Endothelial cell of umbilical vein (primary cell): ENCODE data around the gene CMTM2. TPM values are rescaled to one million over a fixed set of nuclear protein-coding genes. Genes with fewer than 3 reads are reported as not detected.

Experiments used
- BruUV-seq: library from RNA; stranded (reverse); fragments of 400-500 nt; replicated peaks from 2 replicates; lab custom pipeline; 2021; lab: Mats Ljungman, UMichigan
- CTCF ChIA-PET: fragments of 300-600, 350-600 bp; sonication (Branson Sonifier 250); formaldehyde crosslinking; loops from one replicate; lab custom pipeline; 2021; ENCODE audit warnings: antibody characterized with exemption, inconsistent platforms; lab: Charles Lee
- POLR2A ChIA-PET: fragments of 300-600, 350-600 bp; sonication (Branson Sonifier 250); formaldehyde crosslinking; loops from one replicate; lab custom pipeline; 2021; ENCODE audit warnings: antibody characterized with exemption, inconsistent platforms; lab: Charles Lee
- DNase-seq: peaks from one replicate; pipeline ENCODE4 v3.0.0-alpha.2; 2011; ENCODE audit warnings: low read depth, low spot score
- FAIRE-seq: peaks from 2 replicates; lab custom pipeline; 2011; peaks lifted over from hg19 to GRCh38; lab: Jason Lieb, UNC
- H2AFZ ChIP-seq: 2 replicates; pipeline ENCODE4 v1.6.0; 2012; ENCODE audit warnings: low read depth, low read length, control low read depth, inconsistent platforms
- H3K27ac ChIP-seq: 2 replicates; pipeline ENCODE4 v1.5.1; 2011; ENCODE audit warnings: low read depth, mild to moderate bottlenecking, control low read depth, low read length, moderate library complexity; ENCODE audit not compliant: insufficient read depth
- H3K27me3 ChIP-seq, 2 experiments: 2 replicates each; pipeline versions ENCODE4 v1.6.0 to v1.6.1; 2011; ENCODE audit warnings: low read length in 2 of 2, mixed read lengths in 1 of 2; ENCODE audit not compliant: control insufficient read depth in 2 of 2, insufficient read depth in 2 of 2
- H3K36me3 ChIP-seq, 2 experiments: 2 replicates in 1 of 2; 3 replicates in 1 of 2; pipeline ENCODE4 v1.5.1; 2011; ENCODE audit warnings: low read length in 2 of 2, mild to moderate bottlenecking in 1 of 2, moderate library complexity in 1 of 2; ENCODE audit not compliant: control insufficient read depth in 2 of 2, insufficient read depth in 2 of 2; ENCODE audit errors: extremely low read depth in 1 of 2
- H3K4me1 ChIP-seq: 3 replicates; pipeline ENCODE4 v1.5.1; 2011; ENCODE audit warnings: mild to moderate bottlenecking, low read length; ENCODE audit not compliant: control insufficient read depth, insufficient read depth; ENCODE audit errors: extremely low read depth
- H3K4me2 ChIP-seq: 2 replicates; pipeline ENCODE4 v1.6.1; 2011; ENCODE audit warnings: low read length, control low read depth, mixed read lengths; ENCODE audit not compliant: insufficient read depth
- H3K4me3 ChIP-seq, 3 experiments: fragments of 200-600 bp in 1 of 3; sonication (generic), shearing (Covaris generic) in 1 of 3; replicated peaks in 1 of 3; 2 replicates each; pipeline ENCODE4 v1.5.1; 2011 to 2016; ENCODE audit warnings: control low read depth in 3 of 3, low read length in 3 of 3, mild to moderate bottlenecking in 2 of 3, inconsistent platforms in 1 of 3, low read depth in 1 of 3, moderate library complexity in 1 of 3; ENCODE audit not compliant: insufficient read depth in 1 of 3
- H3K79me2 ChIP-seq: 2 replicates; pipeline ENCODE4 v1.6.0; 2012; ENCODE audit warnings: low read length, inconsistent platforms; ENCODE audit not compliant: control insufficient read depth, insufficient read depth
- H3K9ac ChIP-seq: replicated peaks from 2 replicates; pipeline ENCODE3; 2011; ENCODE audit warnings: low read length, control low read depth; ENCODE audit not compliant: insufficient read depth; ENCODE audit errors: extremely low read depth
- H3K9me1 ChIP-seq: replicated peaks from 3 replicates; pipeline ENCODE4 v1.6.0; 2011; ENCODE audit warnings: mild to moderate bottlenecking, low read length; ENCODE audit not compliant: control insufficient read depth, insufficient read depth; ENCODE audit errors: extremely low read depth
- H3K9me3 ChIP-seq: replicated peaks from 2 replicates; pipeline ENCODE4 v1.5.1; 2012; ENCODE audit warnings: low read length, inconsistent platforms; ENCODE audit not compliant: control insufficient read depth, insufficient read depth
- H4K20me1 ChIP-seq: replicated peaks from 2 replicates; pipeline ENCODE3; 2011; ENCODE audit warnings: mild to moderate bottlenecking, low read length; ENCODE audit not compliant: control insufficient read depth, insufficient read depth; ENCODE audit errors: extremely low read depth
- CTCF ChIP-seq, 2 donors: IDR thresholded peaks; 1 replicate in 1 of 2; 2 replicates in 1 of 2; pipeline ENCODE4 v1.5.1; 2011; ENCODE audit warnings: low read length in 2 of 2, mild to moderate bottlenecking in 2 of 2, moderate library complexity in 2 of 2, control low read depth in 1 of 2, inconsistent platforms in 1 of 2, low read depth in 1 of 2; ENCODE audit not compliant: insufficient read depth in 1 of 2; ENCODE audit errors: extremely low read depth in 1 of 2
- EZH2 ChIP-seq: IDR thresholded peaks from 2 replicates; pipeline ENCODE4 v1.6.1; 2012; ENCODE audit warnings: borderline replicate concordance, low read depth, mild to moderate bottlenecking, moderate library complexity, low read length, inconsistent platforms; ENCODE audit not compliant: severe bottlenecking
- FOS ChIP-seq: IDR thresholded peaks from 2 replicates; pipeline ENCODE4 v1.6.1; 2011; ENCODE audit warnings: mild to moderate bottlenecking, low read length, moderate library complexity, borderline replicate concordance; ENCODE audit not compliant: insufficient read depth
- GATA2 ChIP-seq: IDR thresholded peaks from 2 replicates; pipeline ENCODE4 v1.7.0; 2011; ENCODE audit warnings: low read depth, mild to moderate bottlenecking, moderate library complexity, mixed read lengths, low read length; ENCODE audit not compliant: insufficient read length, insufficient read depth
- JUN ChIP-seq: IDR thresholded peaks from 2 replicates; pipeline ENCODE4 v1.6.1; 2011; ENCODE audit warnings: borderline replicate concordance, low read depth; ENCODE audit not compliant: insufficient read length, insufficient read depth
- MAX ChIP-seq: IDR thresholded peaks from 2 replicates; pipeline ENCODE4 v1.6.1; 2011; ENCODE audit not compliant: insufficient read depth, insufficient read length
- MYC ChIP-seq: IDR thresholded peaks from one replicate; pipeline ENCODE4 v1.6.1; 2011; ENCODE audit warnings: mild to moderate bottlenecking, low read depth, low read length
- POLR2A ChIP-seq: IDR thresholded peaks from 2 replicates; pipeline ENCODE4 v1.6.1; 2012; ENCODE audit warnings: low read depth, mild to moderate bottlenecking, control low read depth, low read length
- POLR2AphosphoS5 ChIP-seq: IDR thresholded peaks from 2 replicates; pipeline ENCODE4 v1.6.1; 2012; ENCODE audit warnings: low read depth, mild to moderate bottlenecking, control low read depth, low read length, moderate library complexity; ENCODE audit not compliant: insufficient read depth
- dilution Hi-C: fragments of 300-500 bp; cut with MboI; formaldehyde crosslinking; loops from one replicate; pipeline ENCODE4 v1.15.0; 2019; ENCODE audit warnings: low sequenced_read_pairs; ENCODE audit not compliant: extremely low pct_ligation_motif_present
- intact Hi-C: fragments of 100-400 bp; cut with micrococcal nuclease; formaldehyde crosslinking; loops from one replicate; pipeline ENCODE4 v1.10.0; 2022
- polyA plus RNA-seq, 4 experiments: library from polyadenylated mRNA; depleted of rRNA in 3 of 4; stranded (reverse) in 3 of 4; unstranded in 1 of 4; fragments of >200 nt; gene quantifications; 2 replicates each; pipeline versions ENCODE4 v1.2.1 to v1.2.3, GENCODE V29; 2011 to 2012; ENCODE audit warnings: missing spikeins in 1 of 4
- total RNA-seq: library from RNA; stranded (reverse); gene quantifications from 2 replicates; pipeline ENCODE4 v1.2.3, GENCODE V29; 2021

Gene CMTM2
- total and polyA plus RNA-seq, 2 donors (not counting 3 experiments of a cell fraction or from before 2014, with no cell fraction given), result not detected

- DNase-seq (no peak), FAIRE-seq (no peak)
- peaks cover 0 to 13% of the 10 kb centered on the region in 2 experiments for H3K27me3 ChIP-seq
- TF ChIP-seq MAX (no peak), GATA2 (no peak), JUN (no peak), CTCF (IDR thresholded peaks at IDR 0.05; ENCODE audit: extremely low read depth in 1 of 2, insufficient read depth in 1 of 2, low read depth in 1 of 2, low read length in 2 of 2) (no peak), POLR2AphosphoS5 (no peak), MYC (no peak), FOS (no peak), POLR2A (no peak), EZH2 (no peak)
- no peaks in the 10 kb centered on the region for H3K4me1 ChIP-seq
- no peaks in the 10 kb centered on the region for H3K9me1 ChIP-seq
- no peaks in the 10 kb centered on the region for H3K36me3 ChIP-seq
- dilution Hi-C loops (no loop called here), intact Hi-C loops (no loop called here)
- POLR2A ChIA-PET, result interaction anchor here (0.6 kb wide), 1 partner anchor 274 kb away, joined by 3 read pairs; no protein-coding TSS in a partner anchor
- no peak overlapping the region for H3K9ac ChIP-seq
- no TSS peak for BruUV-seq
- CTCF ChIA-PET, result interaction anchor here (0.7 to 4.2 kb wide), 4 partner anchors 8 to 233 kb away, joined by 3 to 26 read pairs (median 4); partner anchors contain the start of gene NAE1
- H3K27ac ChIP-seq, result no peak overlapping the region
- H4K20me1 ChIP-seq, result no peaks in the 10 kb centered on the region
- no peak overlapping the region for H3K4me3 ChIP-seq
- H2AFZ ChIP-seq, result no peak overlapping the region
- no peak overlapping the region for H3K4me2 ChIP-seq
- H3K9me3 ChIP-seq, result no peaks in the 10 kb centered on the region
- H3K79me2 ChIP-seq, result no peaks in the 10 kb centered on the region
Observed at GRCh38 chr16:66596986-66597848, 18.0 kb downstream of the CMTM2 start.
